ENCODE data around the gene GTF3C4.
"Not testable (repeated sequence)": the region's sequence is repeated elsewhere in the genome, so short reads cannot be mapped to it uniquely, and the experiment has no call there.

GTF3C4 gene

DNA sequence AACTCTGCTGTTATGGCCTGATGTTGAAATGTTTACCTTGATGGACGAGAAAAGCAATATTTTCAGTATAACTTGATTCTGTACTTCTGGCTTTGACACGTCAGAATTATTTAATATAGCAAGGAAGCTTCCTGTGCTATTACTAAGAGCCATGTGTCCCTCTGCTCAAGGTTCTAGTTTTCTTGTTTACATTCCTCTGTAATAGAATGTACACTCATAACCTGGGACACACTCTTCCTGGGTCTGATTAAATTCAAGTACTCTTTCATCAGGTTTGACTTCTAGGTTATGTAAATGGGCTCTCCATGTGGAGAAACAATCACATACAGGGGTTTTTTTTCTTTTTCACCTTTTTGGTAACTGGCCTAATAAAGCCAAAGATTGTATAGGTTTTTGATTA is 33.1 kb downstream of the GTF3C4 start:
- DNase-seq: no peak

DNA sequence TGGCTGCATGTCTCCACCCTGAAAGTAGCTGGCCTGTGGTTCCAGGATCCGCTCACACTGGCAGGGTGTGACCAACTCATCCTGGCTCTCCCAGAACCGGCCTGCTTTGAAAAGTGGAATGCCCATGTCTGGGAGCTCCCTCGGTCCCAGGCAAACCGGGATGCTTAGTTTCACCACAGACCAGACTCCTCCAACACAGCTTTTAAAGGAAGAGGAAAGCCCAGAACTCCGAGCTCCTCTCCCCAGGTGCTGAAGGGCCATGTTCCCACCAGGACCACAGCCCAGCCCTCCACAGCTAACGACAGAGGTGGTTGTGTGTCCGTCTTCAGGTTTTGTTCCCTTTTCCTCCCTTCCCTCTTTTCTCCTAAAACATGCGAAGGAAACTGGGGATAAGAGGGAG is 38.0 kb downstream of the GTF3C4 start:
- no peak for DNase-seq

DNA sequence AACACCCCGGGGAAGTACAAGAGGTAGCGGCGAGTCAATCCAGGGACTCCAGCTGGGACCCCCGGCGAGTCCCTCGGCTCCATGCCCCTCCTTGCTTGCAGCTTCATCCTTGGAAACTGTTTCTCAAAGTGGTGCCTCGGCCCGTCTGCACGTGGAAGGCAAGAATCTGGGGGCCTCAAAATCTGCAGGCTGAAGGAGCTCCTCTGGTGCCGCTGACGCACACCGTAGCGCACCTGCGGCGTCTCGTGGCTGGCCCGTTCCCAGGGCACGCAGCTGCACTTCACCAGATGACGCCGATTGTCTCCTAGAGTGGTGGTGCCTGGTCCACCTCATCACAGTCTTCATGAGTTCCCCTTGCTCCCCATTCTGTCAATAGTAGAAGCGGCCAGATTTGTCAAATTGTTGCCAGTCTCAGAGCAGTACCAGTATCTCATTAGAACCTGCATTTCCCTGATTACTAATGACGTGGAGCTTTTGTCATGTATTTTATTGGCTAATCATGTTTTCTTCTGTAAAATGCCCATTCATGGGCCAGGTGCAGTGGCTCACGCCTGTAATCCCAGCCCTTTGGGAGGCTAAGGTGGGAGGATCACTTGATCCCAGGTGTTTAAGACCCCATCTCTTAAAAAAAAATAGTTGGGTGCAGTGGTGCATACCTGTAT is 38.6 kb downstream of the GTF3C4 start:
- no peak for DNase-seq

DNA sequence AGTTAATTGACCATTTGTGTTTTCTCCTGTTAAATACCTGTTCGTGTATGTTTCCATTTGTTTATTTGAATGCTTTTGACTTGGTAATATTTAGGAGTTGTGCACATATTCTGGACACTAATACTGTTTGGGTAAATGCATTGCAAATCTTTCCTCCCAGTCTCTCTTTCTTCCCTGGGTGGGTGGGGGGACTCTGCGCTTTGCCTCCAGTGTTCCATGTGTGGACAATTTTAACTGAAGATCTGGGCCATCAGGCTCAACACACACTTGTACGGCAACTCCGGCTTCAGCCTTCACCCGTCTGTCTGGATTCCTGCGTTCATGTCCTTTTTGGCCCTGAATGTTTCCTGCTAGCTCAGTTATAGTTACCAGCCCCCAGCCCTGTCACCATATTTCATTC is 40.1 kb downstream of the GTF3C4 start:
- DNase-seq: no peak

DNA sequence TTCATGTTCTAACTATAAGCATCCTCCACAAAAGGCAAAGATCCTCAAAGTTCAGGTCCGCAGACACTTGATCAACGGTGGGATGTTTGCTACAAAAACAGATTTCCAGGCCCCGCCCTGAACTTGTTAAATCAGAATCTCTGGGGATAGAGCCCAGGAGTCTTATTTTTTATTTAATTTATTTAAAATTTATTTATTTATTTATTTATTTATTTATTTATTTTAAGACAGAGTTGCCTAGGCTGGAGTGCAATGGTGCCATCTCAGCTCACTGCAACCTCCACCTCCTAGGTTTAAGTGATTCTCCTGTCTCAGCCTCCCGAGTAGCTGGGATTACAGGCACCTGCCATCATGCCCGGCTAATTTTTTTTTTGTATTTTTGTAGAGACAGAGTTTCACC is 40.9 kb downstream of the GTF3C4 start:
- not testable (repeated sequence) for DNase-seq

DNA sequence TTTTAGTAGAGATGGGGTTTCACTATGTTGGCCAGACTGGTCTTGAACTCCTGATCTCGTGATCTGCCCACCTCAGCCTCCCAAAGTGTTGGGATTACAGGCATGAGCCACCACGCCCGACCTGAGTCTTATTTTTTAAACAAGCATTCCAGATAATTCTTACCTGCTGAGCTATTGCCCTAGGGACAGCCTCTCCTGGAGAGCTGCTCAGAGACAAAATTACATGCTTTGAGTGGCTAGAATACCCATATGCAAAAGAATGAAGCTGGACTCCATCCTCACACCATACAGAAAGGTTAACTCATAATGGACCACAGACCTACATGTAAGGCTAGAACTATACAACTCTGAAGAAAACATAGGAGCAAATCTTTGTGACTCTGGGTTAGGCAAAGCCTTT is 41.6 kb downstream of the GTF3C4 start:
- DNase-seq: no peak

DNA sequence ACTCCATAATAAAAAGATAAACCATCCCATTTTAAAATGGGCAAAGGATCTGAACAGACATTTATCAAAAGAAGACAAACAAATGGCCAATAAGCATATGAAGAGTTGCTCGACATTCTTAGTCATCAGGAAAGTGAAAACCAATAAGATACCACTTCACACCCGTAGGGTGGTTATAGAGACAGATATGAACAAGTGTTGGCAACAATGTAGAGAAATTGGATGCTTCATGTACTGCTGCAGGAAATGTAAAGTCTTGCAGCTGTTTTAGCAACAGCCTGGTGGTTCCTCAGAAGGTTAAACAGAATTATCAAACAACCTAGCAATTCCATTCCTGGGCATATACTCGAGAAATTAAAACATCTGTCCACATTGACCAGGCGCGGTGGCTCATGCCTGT is 42.5 kb downstream of the GTF3C4 start:
- no peak for DNase-seq

DNA sequence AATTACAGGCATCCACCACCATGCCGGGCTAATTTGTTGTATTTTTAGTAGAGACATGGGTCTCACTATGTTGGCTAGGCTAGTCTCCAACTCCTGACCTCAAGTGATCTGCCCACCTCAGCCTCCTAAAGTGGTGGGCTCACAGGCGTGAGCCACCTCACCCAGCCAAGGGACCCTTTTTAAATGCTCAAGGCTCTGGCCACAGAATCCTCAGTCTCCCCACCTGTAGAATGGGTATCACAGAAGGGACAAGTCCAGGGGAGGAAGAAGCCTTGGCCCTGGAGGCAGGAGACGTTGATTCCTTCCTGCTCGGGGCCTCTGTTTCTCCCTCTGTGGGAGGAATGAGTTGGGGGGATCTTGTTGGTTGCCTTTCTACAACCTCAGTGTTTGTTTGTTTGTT is 45.7 kb downstream of the GTF3C4 start:
- DNase-seq: no peak

DNA sequence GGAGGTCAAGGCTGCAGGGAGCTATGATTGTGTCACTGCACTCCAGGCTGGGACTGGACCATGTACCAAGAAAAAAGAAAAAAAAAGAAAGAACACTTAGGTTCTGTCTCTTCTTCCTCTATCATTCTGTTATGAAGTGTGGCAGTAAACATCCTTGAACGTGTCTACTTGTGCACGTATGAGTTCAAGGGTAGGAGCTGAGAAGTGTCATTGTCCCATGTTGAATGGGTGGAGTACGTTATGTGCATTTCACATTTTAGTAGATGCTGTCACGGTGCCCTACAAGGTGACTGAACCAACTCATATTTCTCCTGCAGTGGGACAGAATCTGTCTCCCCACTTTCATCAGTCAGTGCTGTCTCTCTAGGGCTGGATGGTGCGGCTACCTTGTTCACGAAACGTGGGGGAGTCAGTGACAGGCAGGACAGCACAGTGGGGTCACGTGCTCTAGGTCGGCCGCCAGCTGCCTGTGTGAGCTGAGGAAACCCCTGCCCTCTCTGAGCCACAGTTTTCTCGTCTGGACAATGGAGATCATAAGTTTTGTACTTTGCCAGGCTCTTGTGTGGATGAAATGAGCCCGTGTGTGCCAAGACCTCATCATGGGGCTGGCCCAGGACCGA is 47.2 kb downstream of the GTF3C4 start:
- no peak for DNase-seq

DNA sequence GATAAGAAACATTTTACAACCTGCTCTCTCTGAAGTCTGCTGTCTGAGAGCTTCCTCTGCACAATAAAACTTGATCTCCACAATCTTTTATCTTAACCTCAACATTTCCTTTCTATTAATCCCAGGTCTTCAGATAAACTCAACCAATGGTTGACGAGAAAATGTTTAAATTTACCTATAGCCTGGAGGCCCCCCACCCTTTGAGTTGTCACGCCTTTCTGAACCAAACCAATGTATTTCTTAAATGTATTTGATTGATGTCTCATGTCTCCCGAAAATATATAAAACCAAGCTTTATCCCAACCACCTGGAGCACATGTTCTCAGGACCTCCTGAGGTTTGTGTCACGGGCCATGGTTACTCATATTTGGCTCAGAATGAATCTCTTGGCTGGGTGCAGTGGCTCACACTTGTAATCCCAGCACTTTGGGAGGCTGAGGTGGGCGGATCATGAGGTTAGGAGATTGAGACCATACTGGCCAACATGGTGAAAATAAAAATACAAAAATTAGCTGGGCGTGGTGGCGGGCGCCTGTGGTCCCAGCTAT is 48.2 kb downstream of the GTF3C4 start:
- DNase-seq: not testable (repeated sequence)

DNA sequence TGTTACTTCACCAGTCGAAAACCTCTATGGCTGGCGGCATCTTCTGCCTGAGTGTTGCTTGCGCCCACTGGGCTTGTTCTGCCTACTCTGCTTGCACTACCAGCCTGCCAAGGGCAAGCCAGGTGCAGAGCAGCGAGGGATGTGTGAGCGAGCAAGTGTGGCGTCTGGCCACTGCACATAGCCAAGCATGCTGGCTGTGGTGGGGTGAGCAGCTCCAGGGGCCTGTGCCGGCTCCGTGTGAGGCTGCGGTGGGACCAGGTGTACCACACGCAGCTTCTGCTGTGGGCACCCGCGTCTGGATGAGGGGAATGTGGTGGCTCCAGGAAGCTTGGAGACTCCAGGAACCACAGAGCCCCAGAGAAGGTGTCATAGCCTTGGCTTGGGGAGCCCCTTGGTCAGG is 51.4 kb downstream of the GTF3C4 start:
- no peak for DNase-seq

DNA sequence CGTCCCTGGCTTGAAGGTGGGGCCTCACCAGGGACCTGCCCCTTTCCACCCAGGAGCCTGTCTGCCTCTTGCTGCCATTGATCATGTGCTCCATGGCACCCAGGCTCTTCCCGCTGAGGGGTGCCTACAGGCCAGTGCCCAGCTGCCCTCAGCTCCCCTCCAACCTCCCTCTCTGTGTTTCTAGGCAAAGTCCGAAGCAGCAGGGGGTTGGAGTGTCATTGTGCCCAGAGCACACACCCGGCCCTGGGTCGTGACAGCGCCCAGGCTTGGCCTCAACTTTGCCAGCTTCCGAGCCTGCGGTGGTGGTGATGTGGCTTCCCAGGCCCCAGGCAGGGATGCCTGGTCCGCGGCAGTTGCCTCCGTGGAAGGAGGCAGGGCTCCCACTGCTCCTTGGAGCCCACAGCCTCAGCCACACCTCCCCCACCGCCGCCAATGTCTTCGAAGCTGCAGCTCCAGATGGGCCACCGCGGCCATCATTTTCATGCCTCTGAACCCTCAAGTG is 52.4 kb downstream of the GTF3C4 start:
- no peak for DNase-seq

DNA sequence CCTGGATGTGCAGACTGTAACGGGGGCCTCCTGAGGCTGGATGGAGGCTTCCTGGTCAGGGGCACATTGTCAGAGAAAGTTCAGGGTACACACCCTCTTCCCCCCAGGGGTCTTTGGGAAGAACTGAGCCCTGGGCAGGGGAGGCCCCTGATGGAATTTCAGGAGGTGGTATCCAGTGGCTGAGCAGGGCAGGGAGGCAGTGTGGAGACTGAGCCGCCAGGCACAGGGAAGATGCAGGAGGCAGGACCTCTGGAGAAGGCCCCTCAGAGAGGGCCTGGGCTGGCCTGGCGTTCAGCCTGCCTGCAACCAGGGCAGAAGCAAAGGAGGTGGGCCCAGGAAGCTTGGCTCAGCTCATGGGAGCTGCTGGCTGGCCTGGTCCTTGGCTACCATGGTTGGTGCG is 53.5 kb downstream of the GTF3C4 start:
- no peak for DNase-seq

DNA sequence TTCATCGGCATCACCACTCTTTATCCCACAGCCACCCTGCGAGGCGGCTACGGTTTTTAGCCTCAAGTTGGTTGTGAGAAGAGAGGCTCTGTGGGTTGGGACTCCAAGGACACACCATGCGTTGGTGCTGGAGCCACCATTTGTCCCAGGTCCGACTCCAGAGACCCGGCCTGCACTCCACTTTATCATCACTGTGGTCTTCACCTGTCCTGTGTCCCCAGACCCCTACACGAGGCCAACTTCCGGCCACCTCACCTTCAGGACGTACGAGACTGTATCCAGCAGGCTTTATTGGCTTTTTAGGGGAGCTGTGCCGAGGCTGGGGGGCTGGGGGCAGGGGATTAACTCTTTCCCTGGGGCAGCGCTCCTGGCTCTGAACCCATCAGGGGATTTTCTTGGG is 55.0 kb downstream of the GTF3C4 start:
- DNase-seq: no peak

DNA sequence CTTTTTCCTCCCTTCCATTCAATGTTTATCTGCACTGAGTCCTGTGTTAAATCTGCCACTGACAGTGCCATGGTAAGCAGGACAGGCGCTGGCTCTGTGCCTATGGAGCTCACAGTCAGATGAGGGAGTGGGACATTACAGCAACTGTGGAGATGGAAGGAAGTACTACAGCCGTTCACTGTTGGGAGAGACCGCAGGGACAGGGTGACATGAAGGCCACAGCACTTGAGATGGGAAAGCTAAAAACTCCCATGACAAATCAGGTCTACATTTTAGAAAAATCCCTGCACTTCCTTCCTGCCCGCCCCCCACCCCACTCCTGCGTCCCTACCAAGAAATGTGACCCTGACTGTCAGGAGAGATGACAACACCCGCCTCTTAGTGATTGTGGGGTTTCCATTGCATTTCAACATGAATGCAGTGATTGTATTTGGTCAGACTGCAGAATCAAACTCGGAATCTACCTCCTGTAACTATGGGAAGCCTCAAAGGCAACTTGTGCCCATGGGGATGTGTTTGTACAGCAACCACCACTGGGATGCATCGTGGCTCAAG is 56.4 kb downstream of the GTF3C4 start:
- no peak for DNase-seq

DNA sequence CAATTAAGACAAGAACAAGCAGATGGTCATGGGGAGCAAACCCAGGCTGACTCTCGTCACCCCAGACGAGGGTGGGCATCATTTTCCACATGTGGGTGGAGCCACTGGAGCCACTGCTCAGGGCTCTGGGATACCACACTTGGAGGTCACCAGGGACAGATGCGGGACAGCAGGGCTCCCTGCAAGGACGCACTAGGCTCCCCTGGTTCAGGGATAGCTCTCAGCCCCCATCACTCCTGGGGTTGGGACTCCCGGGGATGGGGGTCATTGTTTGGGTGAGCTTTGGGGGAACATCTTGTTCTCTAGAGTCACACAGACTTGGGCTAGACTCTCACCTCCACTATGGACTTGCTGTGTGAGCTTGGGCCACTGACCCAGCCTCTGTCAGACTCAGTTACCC is 57.8 kb downstream of the GTF3C4 start:
- no peak for DNase-seq

DNA sequence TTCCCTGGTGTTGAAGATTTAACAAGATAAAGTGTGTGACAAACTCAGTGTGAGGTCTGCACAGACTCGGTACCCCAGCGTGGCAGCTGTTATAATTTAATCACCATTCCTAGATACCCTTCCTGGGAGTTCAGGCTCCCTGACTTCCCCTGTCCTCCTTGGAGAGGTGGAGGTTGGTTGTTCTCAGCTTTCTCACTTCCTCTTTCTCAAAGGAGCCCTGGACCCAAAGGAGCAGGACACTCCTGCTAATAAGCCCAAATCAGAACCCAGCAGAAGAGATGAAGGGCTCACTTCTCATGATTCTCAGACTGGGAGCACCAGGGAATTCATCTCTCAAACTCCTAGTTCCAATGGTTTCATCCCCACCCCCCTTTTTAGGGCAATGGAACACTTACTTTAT is 58.2 kb downstream of the GTF3C4 start:
- no peak for DNase-seq

DNA sequence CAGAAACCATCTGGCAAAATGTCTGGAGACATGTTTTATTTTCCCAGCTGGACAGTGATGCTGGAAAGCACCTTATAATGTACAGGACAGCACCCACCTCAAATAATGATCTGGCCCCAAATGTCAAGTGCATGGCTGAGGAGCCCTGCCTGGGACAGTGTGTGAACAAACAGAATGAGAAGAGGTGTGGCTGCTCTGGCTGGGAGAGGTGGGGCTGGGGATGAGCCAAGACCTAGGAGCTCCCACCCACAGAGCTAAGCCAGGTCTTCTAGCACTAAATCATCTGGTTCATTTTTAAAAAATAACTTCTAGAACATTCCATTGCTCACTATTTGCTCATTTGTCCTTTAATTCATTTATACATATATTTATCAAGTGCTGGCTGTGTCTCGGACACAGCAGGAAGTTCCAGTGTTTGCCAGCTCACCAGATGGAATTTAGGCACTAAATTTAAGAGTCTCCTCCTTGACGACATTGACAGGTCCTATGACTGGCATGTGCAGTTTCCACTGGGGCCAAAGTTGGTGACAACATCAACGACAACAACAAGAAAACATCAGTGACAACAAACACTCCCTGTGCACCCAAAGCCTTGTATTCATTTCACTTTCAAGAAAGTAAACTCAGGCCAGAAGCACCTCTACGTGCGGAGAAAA is 59.1 kb downstream of the GTF3C4 start:
- no peak for DNase-seq

DNA sequence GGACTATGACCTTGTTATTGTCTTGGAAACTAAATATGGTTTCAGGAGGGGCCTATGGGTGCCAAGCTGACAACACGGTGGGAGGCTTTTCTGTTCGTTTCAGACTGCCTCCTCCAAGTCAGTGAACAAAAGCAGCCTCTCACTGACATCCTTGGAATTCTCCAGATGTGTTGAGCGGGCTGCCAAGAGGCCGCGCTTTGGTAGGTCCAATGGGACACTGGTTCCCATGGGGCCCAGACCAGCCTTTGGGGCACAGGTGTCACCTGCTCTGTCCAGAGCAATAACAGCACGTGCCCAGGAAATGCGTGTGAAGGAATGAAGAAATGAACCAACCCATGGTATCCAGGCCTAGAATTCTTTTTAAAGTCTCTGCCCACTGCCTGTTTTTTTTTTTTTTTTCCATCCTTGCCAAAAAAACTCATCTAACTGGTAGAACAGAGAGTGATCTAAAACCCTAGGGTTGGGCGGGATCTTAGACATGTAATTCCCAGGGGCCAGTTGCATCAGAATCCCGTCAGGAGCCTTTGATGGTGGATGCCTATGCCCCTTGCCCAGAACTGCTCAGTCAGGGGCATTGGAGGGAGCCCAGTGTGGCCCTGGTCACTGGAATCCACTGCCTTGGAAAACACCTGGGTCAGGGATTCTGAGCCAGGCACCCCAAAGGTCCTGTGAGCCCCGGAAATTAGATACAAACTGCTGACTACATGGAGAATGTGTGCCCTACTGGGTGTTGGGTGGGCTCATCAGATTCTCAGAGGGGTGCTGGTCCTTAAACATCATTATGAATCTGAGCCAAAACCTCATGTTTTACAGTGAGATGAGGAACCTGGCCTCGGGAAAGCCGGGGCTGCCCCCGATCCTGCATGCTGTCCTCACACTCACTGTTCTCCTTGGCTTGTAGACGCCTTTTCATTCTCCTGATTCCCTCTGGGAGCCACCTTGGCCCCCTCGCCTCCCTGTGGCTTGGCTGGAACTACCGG is 60.1 kb downstream of the GTF3C4 start:
- DNase-seq: no peak

DNA sequence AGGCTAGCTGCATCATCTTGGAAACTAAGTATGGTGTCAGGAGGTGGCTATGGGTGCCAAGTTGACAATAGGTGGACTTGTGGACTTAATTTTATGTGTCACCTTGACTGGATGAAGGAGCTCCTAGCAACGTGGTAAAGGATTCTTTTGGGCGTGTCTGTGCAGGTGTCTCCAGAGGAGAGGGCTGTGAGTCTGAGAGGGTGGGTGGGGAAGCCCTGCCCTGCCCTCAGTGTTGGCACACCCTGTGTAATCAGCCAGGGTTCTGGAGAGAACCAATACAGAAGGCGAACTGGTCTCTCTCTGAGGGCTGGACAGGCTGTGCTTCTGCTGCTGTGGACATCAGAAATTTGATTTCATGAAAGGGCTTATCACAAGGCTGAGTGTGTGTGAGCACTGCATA is 61.0 kb downstream of the GTF3C4 start:
- no peak for DNase-seq

DNA sequence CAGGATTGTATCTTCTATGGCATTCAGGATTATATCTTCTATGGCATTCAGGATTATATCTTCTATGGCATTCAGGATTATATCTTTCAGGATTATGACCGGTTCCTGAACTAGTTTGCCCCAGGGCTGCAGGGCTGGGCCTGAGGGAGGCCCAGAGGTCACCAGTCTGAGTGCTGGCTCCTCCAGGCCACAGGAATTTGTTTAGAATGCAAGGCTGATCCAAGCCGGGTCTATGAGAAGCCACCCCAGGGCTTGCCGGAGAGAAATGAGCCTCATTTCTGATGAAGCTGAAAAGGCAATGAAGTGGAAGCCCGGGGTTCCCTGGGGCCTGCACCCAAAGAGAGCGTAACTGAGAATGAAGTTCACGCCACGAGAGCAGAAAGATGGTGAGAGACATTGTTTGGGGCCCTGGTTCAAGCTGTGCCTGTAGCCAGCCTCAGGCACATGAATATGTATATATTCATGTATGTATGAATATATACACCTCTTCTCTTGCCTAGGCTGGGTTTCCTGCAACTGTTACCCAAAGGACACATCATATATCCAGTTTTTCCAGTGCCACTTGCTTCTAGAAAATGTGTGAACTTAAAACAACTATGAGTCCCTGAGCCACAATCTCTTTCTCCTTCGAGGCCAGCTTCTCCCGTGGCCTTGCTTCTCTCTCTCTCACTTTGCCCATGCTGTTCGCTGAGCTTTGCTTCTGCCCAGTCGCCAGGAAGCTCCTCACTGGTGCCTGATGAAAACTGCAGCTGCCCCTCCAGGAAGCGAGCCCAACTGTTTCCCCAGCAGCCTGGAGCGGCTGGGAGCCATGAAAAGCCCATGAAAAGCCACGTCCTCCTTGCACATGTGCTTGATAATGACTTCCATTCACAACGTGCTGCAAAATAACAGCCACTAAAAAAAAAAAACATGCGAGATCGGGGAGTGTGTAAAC is 62.3 kb downstream of the GTF3C4 start:
- peak; percentile 64 for DNase-seq

Data from NCI-H1092 treated with DMSO at 0.1 percent for 48 hours (cell line).